GF-D8 (cell line): ENCODE results near the gene NME7.
A peak's percentile ranks its signal among the peaks of the same experiment; 100 is the strongest.
"Not testable (repeated sequence)": the region's sequence is repeated elsewhere in the genome, so short reads cannot be mapped to it uniquely, and the experiment has no call there.

Experiments used
- DNase-seq: peaks from one replicate; lab custom pipeline; 2025; lab: John Stamatoyannopoulos, UW

Gene NME7

DNA sequence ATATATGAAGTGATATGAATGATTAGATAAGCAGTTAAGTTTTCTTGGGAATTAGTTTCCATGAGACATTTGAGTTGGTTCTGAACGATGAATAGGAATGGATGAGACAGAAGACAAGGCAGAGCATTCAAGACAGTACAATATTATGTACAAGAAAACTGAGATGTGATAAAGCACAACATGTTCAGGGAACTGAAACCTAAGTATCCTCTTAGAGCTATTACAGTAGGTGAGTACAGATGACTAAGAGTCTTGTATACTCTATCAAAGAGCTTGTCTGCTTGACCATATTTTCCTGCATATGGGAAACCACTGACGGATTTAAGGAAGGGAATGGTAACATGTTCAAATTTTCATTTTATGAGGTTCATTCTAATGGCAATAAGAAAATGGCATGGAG lies 61.6 kb downstream of the NME7 start:
- DNase-seq: no peak

DNA sequence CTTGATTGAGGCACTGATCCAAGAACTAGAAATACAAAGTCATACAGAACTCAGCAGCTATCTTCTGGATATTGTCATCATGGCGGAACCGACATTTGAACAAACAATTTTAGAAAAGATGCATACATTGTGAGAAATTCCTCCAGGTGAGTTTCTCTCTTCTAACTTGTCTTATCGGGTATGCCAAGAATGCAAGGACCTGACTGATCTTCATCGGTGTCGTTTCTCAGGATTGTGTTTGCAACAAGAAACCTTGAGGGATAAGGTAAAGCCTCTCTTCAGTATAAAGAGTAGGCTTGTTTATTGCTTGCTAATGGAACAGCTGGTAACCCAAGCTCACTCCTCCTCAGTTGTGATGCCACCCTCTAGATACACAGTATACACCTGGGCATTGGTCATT lies 62.2 kb downstream of the NME7 start:
- DNase-seq: no peak

DNA sequence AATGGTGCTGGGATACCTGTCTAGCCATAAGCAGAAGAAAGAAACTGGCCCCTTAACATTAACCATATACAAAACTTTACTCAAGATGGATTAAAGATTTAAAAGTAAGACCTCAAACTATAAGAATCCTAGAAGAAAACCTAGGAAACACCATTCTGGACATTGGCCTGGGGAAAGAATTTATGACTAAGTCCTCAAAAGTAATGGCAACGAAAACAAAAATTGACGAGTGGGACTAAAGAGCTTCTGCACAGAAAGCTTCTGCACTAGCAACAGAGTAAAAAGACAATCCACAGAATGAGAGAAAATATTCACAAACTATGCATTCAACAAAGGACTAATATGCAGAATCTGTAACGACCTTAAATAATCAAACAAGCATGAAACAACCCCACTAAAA lies 66.7 kb downstream of the NME7 start:
- no peak for DNase-seq

DNA sequence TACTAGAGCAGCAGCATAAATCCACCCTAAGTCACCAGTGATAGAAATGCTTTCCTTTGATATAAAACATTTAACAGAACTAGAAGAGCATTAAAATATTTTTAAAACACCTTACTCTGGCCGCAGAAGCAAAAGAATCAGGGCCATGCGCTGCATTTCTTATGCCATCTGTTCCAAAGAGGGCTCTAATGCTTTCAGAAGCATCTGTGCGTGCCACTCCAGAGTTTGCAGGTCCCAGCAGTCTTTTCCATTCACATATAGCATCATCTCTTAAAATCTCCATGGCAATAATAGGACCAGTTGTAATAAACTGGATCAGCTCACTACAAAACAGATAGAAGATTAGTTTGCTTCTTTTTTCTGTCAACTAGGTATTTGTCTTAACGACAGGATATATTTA lies 69.2 kb downstream of the NME7 start:
- no peak for DNase-seq

DNA sequence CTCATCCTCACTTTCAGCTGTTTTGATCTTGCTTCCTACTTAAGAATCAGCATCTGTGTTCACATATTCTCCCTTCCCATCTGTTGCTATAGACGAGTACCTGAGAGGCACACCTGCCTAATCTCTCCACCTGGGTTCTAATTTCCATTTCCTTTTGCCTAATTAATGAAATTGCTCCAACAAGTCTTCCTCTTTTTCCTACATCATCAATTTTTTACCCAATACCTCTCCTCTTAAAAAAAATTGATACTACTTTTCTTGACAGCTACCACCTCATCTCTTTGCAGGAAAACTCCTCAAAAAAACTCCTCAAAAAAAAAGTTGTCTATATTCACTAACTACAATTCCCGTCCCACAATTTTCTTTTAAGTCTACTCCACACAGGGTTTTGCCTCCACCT lies 71.8 kb downstream of the NME7 start:
- no peak for DNase-seq

DNA sequence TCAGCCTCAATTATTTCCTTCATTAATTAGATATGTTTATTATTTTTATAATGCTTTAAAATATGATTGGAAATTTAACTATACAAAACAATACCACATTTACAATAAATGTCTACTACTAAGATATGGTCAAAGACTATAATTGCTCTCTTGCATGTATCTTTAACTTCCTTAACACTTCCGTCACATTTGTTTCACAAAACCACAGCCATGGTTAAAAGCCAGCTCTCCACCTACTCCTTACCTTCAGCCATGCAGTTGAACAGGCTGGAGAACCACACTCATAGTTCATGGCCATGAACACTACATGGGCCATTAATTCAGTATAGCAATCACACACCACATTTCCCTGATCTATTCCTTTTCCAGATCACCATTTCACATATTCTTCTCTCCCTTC lies 72.2 kb downstream of the NME7 start:
- DNase-seq: peak; percentile 61

DNA sequence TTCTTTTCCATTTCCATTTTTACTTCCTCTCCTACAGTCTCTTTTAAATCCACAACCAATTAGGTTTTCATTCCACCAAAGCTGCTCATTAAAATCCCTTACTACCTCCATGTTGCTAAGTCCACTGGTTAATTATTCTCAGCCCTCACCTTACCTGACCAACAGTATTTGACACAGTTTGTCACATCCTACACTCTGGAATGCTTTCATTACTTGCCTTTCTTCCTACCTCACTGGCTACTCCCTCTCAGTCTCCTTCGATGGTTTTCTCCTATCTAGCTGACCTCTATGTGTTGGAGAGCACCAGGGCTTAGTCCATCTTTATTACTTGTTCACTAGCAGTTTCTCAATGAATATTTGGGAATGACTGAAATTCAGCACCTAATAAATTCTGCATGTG lies 78.6 kb downstream of the NME7 start:
- DNase-seq: no peak

DNA sequence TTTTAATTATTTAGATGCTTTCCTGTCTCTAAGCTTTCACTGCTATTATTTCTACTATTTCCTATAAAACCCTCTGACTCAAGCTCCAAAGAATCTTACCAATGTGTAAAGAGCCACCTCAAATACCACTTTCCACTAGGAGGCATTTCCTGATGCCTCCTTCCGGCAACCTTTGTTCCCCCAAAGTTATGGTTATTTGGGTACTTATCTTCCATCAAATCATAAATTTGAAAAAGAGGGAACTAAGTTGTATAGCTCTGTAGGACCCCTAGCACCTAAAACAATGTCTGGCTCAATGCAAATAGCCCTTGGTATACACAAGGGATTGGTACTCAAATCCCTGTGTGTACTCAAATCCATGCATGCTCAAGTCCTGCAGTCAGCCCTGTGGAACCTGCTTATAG lies 79.6 kb downstream of the NME7 start:
- DNase-seq: no peak

DNA sequence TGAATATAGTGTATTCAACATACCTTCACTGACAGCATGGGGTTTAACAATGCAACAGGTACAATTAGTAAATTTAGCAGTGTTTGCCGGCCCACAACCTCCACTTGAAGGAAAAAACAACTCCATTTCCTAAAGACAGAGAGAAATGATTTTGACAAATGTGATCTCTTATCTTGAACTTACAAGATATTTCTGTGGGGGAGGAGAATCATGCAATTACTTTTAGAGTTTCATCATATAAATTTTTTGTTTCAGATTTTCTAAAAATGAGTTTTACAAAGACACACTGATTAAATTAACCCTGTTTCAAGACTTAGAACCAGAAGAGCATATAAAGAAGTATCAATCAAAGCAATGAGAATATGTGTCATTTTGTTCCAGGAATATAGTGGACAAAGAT lies 80.3 kb downstream of the NME7 start:
- no peak for DNase-seq

DNA sequence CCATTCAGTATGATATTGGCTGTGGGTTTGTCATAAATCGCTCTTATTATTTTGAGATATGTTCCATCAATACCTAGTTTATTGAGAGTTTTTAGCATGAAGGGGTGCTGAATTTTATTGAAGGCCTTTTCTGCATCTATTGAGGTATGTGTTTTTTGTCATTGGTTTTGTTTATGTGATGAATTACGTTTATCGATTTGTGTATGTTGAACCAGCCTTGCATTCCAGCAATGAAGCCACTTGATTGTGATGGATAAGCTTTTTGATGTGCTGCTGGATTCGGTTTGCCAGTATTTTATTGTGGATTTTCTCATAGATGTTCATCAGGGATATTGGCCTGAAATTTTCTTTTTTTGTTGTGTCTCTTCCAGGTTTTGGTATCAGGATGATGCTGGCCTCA lies 86.0 kb downstream of the NME7 start:
- DNase-seq: not testable (repeated sequence)

DNA sequence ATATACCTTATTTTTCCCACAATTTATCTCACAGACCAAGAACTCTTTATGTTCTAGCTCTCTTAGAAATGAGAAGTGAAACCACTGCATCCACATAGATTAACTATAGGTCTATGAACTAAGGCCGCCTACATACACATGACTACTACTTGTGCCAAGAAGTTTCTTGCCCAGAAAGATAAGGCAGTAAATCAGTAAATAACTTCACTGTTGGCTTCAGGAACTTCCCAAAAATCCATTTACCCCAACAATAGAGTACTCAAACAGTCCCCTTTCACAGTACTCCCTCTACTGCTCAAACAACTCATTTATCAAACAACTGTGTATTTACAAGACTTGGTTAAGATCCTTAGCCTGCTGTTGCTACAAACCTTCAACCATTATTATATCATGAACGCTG lies 96.5 kb downstream of the NME7 start:
- DNase-seq: no peak

DNA sequence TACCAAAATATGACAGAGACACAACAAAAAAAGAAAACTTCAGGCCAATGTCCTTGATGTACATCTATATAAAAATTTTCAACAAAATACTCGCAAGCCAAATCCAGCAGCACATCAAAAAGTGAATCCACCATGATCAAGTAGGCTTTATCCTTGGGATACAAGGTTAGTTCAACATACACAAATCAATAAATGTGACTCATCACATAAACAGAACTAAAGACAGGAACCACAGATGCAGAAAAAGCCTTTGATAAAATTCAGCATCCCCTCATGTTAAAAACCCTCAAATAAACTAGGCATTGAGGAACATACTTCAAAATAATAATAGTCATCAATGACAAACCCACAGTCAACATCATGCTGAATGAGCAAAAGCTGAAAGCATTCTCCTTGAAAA lies 101.5 kb downstream of the NME7 start:
- DNase-seq: no peak

DNA sequence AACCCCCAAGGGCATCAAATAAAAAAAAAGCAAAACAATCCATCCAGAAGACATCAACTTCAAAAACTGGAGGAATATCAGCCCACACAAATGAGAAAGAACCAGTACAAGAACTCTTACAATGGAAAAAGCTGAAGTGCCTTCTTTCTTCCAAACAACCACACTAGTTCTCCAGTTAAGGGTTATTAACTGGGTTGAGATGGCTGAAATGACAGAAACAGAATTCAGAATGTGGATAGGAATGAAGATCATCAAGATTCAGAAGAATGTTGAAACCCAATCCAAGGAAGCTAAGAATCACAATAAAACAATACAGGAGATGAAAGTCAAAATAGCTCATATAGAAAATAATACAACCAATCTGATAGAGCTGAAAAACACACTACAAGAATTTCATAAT lies 104.5 kb downstream of the NME7 start:
- no peak for DNase-seq

DNA sequence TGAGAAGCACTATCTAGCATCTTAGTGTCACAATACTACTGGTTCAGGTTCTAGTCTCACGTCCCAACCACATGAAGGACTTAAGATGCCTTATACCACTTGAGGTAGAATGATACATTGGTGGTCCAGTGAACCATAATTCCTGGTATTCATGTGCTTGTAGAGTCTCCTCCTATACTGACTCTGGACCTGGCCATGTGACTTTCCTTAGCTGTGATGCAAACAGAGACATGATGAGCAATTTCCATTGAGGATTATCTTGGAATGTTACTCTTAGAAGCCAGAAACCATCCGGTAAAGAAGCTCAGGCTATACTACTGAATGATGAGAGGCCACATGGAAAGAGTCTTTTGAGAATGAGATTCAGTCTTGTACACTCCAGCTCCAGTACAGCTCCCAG lies 105.7 kb downstream of the NME7 start:
- no peak for DNase-seq

DNA sequence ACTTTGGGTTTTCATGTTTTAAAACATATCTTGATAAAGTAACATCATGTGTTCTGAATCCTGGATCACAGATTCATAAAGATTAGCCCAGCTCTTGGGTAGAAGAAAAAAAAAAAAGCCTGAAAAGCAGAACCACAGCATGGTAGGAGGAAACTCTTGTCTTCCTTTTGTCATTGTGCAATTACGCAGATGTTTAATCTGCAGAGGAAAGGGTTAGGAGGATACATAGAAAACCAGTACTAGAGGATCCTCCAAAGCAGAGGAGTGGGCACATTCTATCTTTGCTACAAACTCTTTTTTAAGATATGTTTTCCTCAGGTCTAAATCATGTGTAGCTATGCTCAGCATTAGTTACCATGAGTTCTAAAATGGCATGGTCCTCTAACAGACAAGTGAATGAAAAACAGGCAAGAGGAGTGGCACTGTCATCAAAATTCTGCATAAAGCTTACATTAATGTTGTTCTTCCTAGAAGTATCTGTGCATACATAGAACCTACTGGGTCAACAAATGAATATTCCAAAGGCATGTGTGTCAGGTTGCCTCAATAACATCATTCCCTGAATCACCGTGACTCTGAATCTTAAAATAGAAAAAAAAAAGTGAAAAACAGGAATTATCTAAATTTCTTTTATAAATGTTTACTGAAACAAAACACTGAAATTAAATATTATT lies 107.0 kb downstream of the NME7 start:
- DNase-seq: peak; percentile 80

DNA sequence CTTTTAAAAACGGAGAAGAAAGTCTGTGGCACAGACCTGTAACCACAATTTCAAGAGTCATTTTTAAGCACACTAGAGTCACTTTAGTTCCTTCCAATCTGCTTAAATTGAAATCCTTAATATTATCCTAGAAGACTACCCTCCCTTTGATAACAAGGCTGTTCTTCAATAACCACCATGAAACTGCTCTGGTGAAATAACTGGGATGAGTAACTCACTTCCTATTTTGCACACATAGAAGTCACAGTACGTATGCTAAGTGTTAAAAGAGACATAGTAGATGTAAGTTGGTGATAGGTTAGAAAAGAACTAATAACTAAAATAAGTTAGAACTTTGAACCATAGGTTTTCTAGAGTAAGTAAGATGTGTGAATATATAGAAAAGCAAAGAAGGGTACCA lies 107.8 kb downstream of the NME7 start:
- peak; percentile 21 for DNase-seq

DNA sequence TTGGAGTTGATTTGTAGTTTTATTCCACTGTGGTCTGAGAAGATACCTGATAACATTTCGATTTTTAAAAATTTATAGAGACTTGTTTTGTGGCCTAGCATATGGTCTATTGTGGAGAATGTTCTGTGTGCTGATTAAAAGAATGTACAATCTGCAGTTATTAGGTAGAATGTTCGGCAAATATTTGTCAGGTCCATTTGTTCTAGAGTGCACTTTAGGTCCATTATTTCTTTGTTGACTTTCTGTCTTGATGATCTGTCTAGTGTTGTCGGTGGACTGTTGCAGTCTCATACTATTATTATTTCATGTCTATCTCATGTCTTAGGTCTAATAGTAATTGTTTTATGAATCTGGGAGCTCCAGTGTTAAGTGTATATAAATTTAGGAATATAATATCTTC lies 116.8 kb downstream of the NME7 start:
- DNase-seq: no peak

DNA sequence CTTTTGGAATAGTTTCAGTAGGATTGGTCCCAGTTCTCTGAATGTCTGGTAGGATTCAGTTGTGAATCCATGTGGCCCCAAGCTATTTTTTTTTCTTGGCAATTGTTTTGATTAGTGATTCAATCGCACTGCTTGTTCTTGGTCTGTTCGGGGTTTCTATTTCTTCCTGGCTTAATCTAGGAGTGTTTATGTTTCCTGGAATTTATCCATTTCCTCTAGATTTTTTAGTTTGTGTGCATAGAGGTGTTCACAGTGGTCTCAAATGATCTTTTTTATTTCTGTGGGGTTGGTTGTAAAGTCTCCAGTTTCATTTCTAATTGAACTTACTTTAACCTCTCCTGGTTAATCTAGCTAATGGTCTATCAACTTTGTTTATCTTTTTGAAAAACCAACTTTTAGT lies 117.6 kb downstream of the NME7 start:
- DNase-seq: no peak

DNA sequence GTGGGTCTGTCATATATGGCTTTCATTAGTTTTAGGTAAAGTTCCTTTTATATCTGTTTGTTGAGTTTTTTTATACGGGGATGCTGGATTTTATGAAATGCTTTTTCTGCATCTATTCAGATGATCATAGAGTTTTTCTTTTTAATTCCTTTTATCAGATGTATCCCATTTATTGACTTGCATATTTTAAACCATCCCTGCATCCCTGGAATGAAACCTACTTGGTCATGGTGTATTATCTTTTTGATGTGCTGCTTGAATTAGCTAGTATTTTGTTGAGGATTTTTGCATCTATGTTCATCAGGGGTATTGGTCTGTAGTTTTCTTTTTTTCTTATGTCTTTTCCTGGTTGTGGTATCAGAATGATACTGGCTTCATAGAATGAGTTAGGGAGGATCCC lies 118.0 kb downstream of the NME7 start:
- DNase-seq: no peak

DNA sequence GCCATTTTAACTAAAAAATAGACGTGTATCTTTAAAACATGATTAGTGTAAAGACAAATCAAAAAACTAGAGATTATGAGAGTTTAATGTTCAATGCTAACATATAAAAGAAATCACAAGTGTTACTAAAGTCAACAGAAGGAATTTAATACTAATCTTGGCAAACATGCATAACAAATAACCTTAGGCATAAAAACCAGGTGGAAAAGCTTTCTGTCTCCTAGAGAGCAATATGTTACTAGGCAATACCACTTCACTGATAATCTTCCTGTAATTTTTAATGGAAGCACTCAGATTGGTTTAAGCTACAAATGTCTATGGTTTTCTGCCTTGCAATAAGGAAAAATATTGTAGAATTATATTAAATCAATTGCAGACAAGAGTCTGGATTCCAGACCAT lies 121.9 kb downstream of the NME7 start:
- no peak for DNase-seq

DNA sequence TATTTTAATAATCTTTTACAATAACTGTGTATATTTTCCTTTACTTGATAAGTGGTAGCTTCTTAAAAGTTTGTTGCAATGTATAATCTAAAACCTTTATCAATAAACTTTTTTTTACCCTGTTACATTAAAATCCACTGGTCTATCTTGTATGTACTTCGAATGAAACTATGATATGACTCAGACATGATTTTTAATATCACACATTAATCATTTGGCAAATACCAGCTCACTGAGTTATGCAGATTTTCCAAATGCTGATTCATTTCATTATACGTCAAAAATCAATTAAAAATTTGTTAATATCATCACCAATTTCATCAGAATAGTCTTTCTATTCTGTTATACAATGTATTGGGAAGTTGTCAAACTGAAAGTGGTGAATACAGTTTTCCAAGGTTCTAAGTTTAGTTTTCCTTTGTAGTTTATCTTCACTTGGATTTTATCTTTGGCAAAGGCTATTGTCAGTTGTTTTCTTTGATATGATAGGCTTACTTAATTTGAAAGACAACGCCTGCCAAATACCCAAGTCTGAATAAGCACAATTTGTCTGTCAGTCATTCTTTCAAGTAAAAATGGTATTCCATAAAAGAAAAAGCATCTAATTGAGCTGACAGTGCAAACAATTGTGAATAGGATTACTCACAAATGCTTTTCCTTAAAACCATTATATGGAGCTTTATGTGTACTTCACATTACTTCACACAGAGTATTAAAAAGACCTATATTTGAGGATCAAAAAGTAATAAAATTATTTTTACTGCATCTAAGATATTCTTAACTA lies 127.0 kb downstream of the NME7 start:
- DNase-seq: no peak

DNA sequence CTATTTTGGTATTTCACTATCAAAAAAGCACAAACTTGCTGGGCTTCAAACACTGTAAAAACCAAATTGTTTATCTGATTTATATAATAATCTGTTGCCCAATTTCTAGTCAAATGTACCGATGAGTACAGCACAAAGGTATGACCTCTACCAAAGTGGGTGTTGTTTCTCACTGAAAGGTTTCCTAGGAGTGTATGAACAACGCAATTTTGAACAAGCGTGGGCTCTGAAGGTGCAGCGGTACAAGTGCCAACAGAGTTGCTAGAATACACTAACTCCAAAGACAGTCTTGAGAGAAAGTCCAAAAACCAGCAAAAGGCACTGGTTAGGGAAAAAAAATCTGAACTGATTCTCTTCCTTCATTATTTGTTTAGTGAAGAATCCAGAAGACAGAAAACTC lies 130.7 kb downstream of the NME7 start:
- no peak for DNase-seq

DNA sequence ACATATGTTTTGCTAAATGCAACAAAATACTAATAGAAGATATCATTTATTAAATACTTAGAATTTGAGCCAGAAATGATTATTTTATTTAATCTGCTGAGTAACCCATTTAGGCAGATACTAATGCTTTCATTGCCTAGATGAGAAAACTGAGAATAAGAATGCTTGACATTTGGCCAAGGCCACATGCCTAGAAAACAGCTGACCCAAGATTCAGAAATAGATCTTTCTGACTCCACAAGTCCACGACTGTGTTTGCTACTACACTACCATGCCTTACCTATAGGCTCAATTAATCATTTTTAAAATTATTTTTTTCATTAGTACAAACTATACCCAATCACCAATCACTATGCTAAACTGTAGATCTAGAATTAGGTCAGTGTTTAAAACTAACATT lies 131.5 kb downstream of the NME7 start:
- DNase-seq: no peak

DNA sequence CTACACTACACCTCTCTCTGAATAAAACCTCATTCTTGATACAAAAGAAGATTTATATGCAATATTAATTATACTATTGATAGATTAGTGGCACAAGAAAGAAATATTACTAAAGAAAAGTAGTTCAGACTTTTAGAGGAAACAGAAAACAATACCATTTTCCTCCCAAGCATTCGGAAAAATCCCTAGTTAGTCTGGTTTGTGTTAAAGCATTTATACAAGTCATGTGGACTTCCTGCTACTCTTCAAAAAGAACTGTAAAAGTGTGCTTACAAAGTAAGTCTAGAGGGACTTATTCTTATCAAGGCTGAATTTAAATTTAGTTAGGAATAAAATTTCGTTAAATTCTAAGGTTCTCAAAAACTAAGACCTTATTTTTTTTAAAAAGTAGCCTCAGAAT lies 132.0 kb downstream of the NME7 start:
- no peak for DNase-seq
